Dedifferentiated amniotic fluid mesenchymal stem cell (primary cell): ENCODE results near the gene WNT7B.

Source experiments
- DNase-seq: peaks from one replicate; pipeline ENCODE4 v3.0.0-alpha.2; 2016; ENCODE audit errors: extremely low spot score

The WNT7B gene

DNA sequence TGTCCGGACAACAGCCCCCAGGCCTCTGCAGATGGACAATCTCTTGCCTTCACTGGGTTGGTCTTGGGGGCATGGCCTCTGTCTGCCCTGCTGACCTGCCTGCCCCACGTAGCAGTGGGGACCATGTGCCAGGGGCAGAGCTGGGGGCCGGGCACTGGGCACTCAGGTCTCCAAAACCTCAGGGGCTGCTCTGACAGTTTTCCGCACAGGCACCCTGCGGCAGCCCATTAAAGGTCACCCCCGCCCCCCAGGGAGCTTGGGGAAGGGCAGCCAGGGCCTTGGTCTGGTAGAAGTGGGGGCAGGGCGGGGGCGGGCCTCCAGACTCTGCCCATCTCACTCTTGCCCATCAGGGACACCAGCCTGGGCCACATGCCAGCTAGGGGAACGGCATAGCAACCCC is 49.9 kb downstream of the WNT7B start:
- no peak for DNase-seq

DNA sequence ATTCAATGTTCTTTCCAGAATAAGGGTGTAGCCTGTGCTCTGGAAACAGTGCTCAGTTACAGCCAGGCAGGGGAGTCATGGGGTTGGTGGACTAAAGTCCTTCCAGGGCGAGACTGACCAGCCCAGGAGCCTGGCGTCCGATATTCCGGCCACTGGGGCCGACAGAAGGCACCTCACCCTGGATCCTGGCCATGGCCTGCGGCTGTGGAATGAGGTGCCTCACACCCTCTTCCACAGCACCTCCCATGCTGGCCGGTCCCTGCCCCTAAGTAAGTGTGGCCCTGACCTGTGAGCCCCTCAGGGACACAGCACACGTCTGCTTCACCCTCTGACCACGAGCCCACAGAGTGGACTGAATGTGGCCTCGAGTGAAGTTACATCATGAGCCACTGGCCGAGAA is 50.5 kb downstream of the WNT7B start:
- DNase-seq = no peak

DNA sequence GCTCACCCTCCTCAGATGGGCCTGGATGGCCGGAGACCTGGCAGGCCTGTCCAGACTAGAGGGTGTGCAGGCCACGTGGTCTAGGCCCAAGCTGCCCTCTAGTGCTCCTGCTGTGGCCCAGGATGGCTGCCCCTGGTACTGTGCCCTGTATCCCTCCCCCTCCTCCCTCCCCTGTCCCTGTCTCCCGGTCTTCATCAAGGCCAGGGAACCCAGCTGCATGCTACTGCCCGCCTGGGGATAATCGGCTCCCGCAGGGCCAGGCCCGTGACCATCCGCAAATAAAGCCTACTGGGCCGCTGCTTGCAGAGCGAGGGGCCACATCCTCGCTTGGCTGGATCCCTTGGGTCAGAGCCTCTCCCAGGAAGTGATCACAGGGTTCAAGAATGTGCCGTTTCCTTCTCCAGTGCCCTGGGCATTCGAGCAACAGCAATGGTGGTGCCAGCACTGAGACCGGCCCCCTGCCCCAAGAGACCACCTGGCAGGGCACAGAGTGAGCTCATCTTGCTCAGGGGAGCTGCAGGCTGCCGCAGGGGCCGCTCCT is 51.1 kb downstream of the WNT7B start:
- DNase-seq = no peak

DNA sequence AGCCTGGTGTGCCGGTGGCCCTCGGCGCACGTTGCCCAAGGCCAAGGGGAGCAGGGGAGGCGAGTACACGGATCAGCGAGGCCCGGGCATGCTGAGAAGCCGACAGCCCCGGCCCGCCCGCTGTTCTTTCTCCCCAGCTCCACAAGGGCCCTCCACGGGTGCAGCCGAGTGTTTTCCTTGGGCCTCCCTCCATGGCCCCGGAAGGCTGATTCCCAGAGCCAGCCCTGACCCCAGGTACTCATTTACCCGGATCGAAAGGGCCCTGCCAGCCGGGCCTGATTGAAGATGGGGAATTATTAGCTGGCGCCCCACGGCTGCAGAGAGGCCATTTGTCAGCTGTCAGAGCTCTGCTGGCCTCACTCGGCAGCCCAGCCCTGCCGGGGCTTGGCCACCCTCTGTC is 53.1 kb downstream of the WNT7B start:
- no peak for DNase-seq

DNA sequence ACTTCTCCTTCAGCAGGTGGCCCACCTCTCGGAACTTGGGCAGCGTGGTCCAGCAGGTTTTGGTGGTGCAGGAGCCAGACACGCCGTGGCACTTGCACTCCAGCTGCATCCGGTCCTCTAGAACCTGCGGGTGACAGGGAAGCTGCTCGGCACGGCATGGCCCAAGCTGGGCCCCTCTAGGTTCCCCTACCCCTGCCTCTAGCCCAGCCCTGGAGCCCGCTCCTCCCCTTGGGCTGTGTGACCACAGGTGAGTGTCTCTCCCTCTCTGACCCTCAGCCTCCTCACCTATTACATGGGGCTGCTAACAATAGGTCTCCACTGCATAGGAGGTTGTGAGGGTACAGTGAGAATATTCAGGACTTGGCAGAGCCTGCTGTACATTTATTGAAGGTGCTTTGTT is 53.8 kb downstream of the WNT7B start:
- DNase-seq = no peak

DNA sequence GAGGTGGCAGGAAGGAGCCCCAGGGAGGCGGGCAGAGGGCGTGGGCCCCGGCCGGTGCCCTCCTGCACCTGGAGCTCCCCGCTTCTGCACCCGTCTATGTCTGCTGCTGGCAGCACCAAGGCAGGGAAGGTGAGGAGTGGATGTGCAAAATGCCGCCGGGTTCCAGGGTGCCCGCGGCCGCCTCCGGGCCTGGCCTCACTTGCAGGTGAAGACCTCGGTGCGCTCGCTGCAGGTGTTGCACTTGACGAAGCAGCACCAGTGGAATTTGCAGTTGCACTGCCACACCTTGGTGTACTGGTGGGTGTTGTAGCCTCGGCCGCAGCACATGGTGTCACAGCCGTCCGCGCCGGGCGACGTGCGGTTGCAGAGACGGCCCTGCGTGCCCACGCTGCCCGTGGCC is 54.3 kb downstream of the WNT7B start:
- DNase-seq = no peak

DNA sequence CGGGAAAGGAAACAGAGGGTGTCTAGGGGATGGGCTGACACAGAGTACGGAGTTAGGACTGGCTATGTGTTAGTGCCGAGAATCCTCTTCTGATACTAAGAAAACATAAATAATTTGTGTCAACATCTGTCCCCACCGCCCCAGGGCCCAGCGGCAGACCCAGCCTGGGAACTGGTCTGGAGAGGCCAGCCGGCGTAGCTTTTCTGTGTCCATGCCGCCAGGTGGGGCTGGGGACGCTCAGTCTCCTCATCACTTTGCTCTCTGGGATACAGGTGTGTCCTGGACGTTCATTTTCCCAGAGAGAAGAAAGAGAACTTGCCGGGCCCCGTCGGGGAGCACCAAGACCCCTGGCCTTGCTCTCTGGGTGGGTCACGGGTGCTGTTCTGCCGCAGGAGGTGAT is 54.7 kb downstream of the WNT7B start:
- DNase-seq = no peak

DNA sequence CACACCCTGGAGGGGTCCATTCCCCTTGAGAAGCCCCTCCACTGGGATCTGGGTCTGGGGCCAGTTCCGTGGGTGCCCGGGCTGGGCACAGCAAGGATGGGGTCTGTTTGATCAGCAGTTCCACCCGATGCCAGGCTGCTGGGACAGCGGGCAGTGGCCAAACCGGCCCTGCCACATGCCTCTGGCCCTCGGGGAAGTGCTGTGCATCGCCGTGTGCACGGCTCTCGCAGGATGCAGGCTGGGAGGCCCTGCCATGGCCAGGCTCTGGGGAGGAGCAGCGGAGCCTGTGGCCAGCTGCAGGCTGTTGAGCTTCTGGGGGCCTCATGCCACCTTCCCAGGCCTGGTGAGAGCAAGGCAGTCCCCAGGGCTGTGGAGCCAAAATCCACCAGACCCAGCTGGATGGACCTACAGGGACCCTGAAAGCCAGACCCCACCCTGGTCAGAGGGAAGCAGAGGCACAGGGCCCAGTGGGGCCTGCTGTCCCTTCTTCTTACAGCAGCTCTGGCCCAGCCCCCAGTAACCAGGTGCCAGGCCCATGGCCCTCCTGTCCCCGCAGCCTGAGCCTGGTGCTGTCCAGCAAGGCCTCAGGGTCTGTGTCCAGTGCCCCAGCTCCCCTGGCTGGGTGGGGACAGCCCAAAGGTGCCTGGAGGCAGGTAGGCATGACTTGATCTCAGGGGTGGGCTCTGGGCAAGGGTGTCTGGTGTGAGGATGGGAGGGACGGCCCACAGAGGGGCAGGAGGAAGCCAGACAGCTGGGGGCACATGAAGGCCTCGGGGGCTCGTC is 57.3 kb downstream of the WNT7B start:
- no peak for DNase-seq

DNA sequence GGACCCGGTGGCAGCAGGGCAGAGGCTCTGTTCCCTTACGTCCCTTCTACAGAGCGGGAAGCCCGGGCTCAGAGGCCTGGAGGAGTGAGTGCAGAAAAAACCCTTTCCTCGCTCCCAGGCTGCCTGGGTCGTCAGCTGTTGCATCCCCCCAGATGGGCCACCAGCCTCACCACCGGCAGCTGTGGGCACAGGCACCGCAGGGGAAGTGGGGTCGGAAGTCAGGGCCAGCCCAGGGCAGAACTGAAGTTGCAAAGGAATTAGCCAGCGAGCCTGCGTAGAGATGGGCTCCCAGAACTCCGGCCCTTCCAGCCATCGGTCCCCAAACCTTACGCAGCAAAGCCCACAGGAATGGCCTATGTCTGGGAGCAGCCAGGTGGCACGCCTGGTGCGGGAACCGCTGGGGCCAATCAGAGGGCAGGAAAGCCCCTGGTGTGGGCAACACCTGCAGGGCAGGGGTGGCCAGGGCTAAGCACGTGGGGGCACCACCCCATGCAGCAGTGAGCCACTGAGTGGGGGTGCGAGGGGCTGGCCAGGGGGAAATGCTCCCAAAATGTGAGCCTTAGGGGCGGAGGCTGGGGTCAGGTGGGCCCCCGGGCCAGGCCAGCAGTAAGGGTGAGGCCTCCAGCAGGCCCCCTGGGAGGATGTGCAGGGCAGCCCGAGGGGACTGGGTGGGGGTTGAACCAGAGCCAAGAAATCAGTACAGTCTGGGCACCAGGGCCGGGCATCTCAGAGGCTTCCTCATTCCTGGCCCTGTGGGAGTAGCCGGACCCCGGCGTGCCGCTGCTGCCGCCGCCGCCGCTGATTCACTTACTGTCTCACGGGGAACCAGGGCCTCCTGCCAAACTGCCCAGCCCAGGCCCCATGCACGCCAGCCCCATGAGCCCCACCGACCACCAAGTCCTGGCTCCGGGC is 58.2 kb downstream of the WNT7B start:
- no peak for DNase-seq

DNA sequence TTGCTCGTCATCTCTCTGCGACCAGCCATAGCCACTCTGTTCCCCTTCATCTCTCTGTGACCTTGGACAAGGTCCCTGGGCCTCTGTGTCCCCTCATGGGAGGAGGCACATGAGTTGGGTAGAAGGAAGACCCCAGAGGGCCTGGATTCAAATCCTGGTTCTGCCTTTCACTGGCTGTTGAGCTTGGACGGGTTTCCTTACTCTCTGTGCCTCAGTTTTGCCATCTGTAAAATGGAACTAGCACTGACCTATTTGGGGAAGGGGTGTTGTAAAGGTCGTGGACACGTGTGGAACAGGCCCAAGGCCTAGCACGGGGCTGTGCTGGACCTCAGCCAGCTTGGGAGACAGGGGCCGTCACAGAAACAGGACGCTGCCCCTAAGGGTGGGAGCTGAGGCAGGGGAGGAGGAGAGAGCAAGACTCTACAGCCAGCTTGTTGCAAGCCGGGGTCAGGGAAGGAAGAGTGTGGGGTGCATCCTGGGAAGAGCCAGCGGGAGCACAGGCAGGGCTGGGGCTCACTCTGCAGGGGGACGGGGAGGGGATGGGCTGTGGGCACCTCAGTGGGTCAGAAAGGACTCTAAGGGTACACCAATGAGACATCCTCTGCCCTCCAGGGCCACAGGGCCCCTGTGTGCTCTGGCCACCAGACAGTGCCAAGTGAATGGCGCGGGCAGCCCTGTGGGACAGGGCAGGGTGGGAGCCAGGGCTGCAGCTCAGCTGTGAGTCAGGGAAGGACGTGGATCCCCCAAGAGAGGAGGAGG is 59.1 kb downstream of the WNT7B start:
- DNase-seq = no peak

DNA sequence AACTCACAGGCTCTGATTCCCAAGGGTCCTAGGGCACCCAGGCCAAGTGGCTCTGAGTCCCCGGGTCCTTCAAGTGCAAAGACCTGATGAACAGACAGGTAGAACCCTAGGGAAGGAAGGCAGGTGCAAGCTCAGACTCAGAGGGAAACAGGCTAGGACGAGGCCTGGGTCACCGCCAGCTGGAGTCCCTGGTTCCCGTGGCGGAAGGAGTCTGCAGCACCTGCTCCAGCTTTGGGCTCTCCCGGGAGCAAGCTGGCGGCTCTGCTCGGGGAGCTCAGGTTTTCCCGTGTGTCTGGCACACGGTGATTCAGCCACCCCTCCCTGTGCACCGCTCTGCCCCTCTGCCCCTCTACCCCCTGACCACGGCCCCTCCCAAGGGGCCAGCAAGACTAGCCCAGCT is 59.8 kb downstream of the WNT7B start:
- no peak for DNase-seq

DNA sequence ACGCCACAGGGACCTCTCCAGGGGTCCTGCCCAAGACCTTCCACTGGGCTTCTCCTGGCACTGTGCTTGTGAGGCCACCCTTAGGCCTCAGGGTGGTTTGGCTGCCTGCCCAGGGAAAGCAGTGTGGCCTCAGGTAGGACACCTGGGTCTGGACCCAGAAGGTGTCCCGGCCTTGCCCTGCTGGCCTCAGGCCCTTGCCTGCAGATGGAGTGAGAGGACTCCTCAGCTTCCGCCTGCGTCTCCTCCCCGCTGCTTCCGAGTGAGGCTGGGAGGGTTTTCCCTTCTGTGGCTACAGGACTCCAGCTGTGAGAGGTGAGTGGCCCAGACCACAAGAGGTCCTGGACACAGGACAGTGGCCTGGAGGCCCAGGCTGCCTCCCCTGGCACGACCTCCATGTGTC is 60.4 kb downstream of the WNT7B start:
- no peak for DNase-seq

DNA sequence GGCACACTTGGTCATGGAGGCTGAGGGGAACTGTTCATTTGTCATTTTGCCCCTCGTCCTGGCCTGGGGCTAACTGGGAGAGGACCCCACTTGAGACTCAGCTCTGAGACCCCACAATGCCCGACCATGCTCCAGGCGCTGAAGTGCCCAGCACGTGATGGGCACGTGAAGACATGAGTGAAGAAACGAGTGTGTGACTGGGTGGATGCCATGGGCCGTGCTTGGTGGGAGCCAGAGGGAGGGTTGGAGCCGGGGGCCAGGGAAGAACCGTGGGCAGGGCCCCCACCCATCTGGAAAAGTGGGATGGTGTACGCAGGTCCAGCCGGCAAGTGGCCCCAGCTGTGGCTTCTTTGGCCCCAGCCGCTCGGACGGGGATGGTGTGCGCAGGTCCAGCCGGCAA is 61.1 kb downstream of the WNT7B start:
- no peak for DNase-seq

DNA sequence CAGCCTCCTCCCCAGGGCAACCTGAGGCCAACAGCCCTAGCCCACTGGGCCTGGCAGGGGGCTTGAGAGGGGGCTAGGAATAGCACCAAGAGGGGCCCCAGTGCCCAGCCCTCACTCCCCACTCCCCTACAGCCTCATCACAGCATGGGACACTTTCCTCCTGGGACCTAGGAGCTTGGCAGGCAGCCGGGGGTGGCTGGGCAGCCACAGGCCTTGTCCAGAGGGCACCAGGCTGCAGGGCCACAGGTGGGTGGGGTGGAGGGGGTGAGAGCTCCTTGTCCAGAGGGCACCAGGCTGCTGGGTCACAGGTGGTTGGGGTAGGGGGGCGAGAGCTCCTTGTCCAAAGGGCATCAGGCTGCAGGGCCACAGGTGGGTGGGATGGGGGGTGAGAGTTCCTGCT is 61.8 kb downstream of the WNT7B start:
- no peak for DNase-seq

DNA sequence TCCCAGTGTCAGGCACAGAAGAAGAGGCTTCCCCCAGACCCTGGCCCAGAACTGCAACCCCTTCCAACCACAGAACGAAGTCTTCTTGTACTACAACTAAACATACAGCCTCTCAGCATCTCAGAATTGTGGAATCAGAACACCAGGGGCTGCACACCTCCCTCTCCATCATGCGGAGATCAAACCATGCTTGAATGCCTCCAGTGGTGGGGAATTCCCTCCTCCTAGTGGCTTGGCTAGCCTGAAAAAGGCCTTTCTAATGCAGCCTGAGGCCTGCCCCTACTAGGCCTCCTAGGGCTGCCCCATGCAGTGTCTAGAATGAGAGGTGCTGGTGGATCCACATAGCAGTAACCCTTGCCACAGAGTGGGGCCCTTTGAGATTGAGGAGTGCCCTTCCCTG is 62.7 kb downstream of the WNT7B start:
- DNase-seq = no peak

DNA sequence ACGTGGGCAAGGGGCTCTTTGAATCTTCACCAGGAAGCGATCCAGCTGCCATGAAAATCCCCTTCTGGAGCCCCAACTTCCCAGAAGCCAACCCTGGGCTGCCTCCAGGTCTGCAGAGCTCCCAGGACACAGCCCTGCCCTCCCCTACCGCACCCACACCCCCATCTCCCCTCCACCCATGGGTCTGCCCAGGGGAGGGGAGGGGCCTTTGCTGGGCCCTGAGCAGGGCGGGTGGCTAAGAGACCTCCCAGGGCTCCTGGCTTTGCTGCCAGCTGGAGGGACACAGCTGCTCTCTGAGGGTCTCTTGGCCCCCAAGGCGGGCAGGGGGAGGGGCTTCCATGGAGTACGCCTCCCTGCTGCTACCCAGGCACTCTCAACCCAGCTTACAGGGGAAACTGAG is 64.1 kb downstream of the WNT7B start:
- DNase-seq = no peak

DNA sequence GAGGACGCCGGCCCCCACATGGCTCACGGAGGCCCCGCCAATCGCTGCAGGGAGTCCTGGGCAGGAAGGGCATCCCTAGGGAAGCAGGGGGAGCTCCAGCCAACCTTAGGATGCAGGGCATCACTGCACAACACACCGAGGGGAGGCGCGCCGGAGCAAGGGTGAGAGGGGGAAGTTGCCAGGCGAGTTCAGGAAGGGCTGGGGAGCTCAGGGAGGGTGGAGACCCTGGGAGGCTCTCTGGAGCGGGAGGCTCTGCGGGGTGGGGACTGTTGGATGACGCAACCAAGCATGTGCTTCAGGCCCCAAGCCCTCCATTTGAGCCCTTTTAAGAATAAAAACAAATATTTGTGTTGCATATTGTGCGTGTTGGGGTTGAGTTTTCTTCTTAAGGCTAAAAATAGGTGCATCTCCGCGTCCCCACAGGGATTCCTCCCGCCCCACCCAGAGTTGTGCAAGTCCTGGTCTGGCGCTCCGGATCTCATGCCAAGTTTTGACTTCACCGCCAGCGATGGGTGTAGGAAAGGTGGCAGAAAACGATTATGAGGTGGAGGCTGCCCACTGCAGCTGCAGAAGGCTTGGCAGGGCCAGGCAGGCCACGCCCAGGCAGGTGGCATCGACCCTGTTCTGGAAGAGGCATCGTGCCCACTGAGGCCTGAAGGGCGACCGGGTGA is 65.2 kb downstream of the WNT7B start:
- no peak for DNase-seq

DNA sequence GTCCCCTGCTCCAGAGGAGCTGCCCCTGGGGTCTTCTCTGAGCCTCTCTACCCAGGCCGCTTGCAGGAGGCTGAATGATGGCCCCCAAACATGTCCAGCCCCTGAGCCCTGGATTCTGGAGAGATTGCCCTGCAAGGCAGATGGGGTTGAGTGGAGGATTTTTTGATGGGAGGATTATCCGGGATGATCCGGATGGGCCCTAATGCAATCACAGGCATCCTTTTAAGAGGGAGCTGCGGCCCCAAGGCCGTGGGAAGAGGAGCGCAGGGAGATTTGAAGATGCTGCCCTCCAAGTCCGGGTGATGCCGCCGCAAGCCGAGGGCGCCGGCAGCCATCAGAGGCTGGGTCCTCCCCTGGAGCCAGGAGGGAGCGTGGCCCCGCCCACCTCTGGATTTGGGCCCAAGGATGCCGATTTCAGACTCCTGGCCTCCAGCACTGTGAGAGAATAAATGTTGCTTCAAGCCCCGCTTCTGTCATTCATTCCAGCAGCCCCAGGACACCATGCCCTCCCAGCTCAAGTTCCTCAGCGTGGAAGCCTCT is 66.0 kb downstream of the WNT7B start:
- DNase-seq = no peak

DNA sequence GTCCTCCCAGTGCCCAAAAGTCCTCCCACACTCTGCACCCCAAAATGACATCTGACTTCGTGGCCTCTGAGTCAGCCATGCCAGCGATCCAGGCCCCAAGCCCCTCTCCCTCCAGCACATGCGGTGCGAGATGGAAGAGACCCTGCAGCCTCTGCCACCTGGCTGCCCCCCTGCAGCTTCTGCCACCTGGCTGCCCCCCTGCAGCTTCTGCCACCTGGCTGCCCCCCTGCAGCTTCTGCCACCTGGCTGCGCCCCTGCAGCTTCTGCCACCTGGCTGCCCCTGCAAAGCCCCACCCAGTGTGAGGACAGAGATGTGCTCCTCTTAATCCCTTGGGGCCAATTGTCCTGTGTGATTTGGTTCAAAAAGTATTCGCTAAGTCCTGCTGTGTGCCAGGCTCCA is 68.0 kb downstream of the WNT7B start:
- DNase-seq = no peak

DNA sequence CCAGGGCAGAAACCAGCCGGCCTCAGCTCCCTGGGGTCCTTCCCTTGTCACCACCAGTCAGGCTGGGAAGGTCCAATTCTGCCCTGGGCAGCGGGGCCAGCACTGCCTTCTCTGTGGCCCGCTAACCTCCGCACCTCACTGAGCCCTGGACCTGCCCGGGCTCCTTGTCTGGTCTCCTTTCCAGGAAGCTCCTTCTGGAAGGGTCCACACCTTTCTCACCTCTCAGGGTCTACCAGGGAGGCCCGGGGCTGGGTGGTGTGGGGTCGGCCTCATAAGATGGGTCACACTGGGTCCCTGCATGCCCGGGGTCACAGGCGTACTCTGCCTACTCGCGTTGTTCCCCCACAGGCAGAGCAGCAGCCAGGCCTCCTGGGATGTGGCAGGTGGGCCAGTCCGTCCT is 69.0 kb downstream of the WNT7B start:
- no peak for DNase-seq

DNA sequence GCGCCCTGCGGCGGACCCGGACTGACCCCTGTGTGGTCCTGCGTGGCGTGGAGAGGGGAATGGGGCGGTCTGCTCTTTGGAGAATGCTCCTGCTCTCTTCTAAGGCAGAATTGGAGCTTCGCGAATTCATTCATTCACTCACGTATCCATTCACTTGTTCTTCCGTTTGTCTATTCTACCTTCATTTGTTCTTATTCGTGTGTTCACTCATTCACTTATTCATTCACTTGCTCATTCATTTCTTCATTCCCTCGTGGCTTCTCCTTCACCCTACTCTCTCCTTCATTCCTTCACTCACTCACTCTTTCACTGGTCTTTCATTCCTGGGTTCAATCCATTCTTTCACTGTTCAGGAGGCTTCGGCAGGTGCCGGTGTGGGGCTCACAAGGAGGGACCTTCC is 69.6 kb downstream of the WNT7B start:
- DNase-seq = no peak
